HepG2 (cell line): ENCODE results near the gene NUDT19. TPM values are rescaled to one million over a fixed set of nuclear protein-coding genes. Genes with fewer than 3 reads are reported as not detected.

ENCODE experiments used
- ATAC-seq: fragments of 200-7000 bp; cut with Tn5 transposase; 3 replicates; pipeline ENCODE4 v1.9.1; 2020; ENCODE audit warnings: mild to moderate bottlenecking, moderate library complexity
- BruUV-seq: library from RNA; stranded (reverse); fragments of 400-500 nt; replicated peaks from 2 replicates; lab custom pipeline; 2021; lab: Mats Ljungman, UMichigan
- CTCF ChIA-PET: fragments of 300-600 bp; formaldehyde crosslinking; extraction: SDS; loops from one replicate; lab custom pipeline; 2021; ENCODE audit warnings: low total read pairs, inconsistent platforms, low intra/inter-chr PET ratio; lab: Yijun Ruan, JAX
- POLR2A ChIA-PET: fragments of 350-600 bp; sonication (Branson Sonifier 250); formaldehyde crosslinking; loops from one replicate; lab custom pipeline; 2020; ENCODE audit warnings: antibody characterized with exemption, inconsistent platforms; lab: Yijun Ruan, JAX
- DNase-seq: peaks from one replicate; pipeline ENCODE4 v3.0.0-alpha.2; 2015; ENCODE audit warnings: low spot score
- FAIRE-seq: peaks from 3 replicates; lab custom pipeline; 2011; peaks lifted over from hg19 to GRCh38; lab: Jason Lieb, UNC
- H2AFZ ChIP-seq: one replicate; pipeline ENCODE4 v1.6.1; 2011; ENCODE audit warnings: low read length, inconsistent platforms
- H3K27ac ChIP-seq: fragments of 300-600 bp; 3 replicates; pipeline ENCODE4 v1.8.0; 2011; ENCODE audit warnings: mixed run types, mild to moderate bottlenecking, mixed read lengths, low read length, inconsistent platforms; ENCODE audit not compliant: insufficient read depth; ENCODE audit errors: extremely low read length
- H3K27me3 ChIP-seq, 2 experiments: fragments of 200-600 bp in 1 of 2; 2 replicates in 1 of 2; 3 replicates in 1 of 2; pipeline versions ENCODE4 v1.6.0 to v1.8.0; 2011; ENCODE audit warnings: low read length in 2 of 2, mild to moderate bottlenecking in 2 of 2, moderate library complexity in 2 of 2, inconsistent platforms in 1 of 2; ENCODE audit not compliant: insufficient read depth in 2 of 2, control insufficient read depth in 1 of 2
- H3K36me3 ChIP-seq, 2 experiments: fragments of 200-600 bp in 1 of 2; replicated peaks in 1 of 2; 2 replicates in 1 of 2; 3 replicates in 1 of 2; pipeline versions ENCODE4 v1.5.1 to v1.8.0; 2011; ENCODE audit warnings: low read length in 2 of 2, inconsistent platforms in 1 of 2; ENCODE audit not compliant: insufficient read depth in 2 of 2, control insufficient read depth in 1 of 2
- H3K4me1 ChIP-seq: 2 replicates; pipeline ENCODE4 v1.5.1; 2012; ENCODE audit warnings: low read length, inconsistent platforms; ENCODE audit not compliant: insufficient read depth
- H3K4me2 ChIP-seq: 2 replicates; pipeline ENCODE4 v1.6.0; 2011; ENCODE audit warnings: low read depth, low read length, inconsistent platforms
- H3K4me3 ChIP-seq, 3 experiments: fragments of 200-600 bp in 1 of 3; sonication (generic), shearing (Covaris generic) in 1 of 3; replicated peaks in 1 of 3; 2 replicates each; pipeline ENCODE4 v1.5.1; 2011 to 2016; ENCODE audit warnings: low read length in 3 of 3, inconsistent platforms in 2 of 3, low read depth in 2 of 3, mild to moderate bottlenecking in 2 of 3, control low read depth in 1 of 3, mixed read lengths in 1 of 3; ENCODE audit not compliant: insufficient read depth in 1 of 3
- H3K79me2 ChIP-seq: one replicate; pipeline ENCODE4 v1.6.1; 2011; ENCODE audit warnings: low read length, inconsistent platforms; ENCODE audit not compliant: insufficient read depth
- H3K9ac ChIP-seq: 2 replicates; pipeline ENCODE4 v1.6.0; 2011; ENCODE audit warnings: mild to moderate bottlenecking, low read depth, low read length, inconsistent platforms; ENCODE audit not compliant: insufficient read depth
- H3K9me3 ChIP-seq: 2 replicates; pipeline ENCODE4 v1.5.1; 2012; ENCODE audit warnings: mild to moderate bottlenecking, low read length
- H4K20me1 ChIP-seq: 2 replicates; pipeline ENCODE4 v1.6.0; 2011; ENCODE audit warnings: inconsistent platforms, mild to moderate bottlenecking, low read length, moderate library complexity; ENCODE audit not compliant: insufficient read depth
- ADNP ChIP-seq: sonication (generic); formaldehyde crosslinking; IDR thresholded peaks from 2 replicates; pipeline ENCODE4 v1.4.0; 2020; ENCODE audit warnings: missing genetic modification reagents
- ARID3A ChIP-seq: IDR thresholded peaks from 2 replicates; pipeline ENCODE4 v1.6.1; 2012; ENCODE audit warnings: low read depth, low read length, improper control_type of control experiment
- CENPT ChIP-seq: sonication (generic); formaldehyde crosslinking; IDR thresholded peaks from 2 replicates; pipeline ENCODE4 v1.8.0; 2022; ENCODE audit warnings: low read depth, mild to moderate bottlenecking, moderate library complexity, missing genetic modification reagents
- EZH2 ChIP-seq: conservative IDR thresholded peaks from 2 replicates; pipeline ENCODE4 v1.6.1; 2012; ENCODE audit warnings: mild to moderate bottlenecking, low read depth, low read length, moderate library complexity
- GFI1 ChIP-seq: sonication (generic); formaldehyde crosslinking; IDR thresholded peaks from 2 replicates; pipeline ENCODE4 v1.5.0; 2020; ENCODE audit warnings: missing genetic modification reagents, mild to moderate bottlenecking, borderline replicate concordance
- POLR2A ChIP-seq, 2 experiments: IDR thresholded peaks; 2 replicates each; pipeline ENCODE4 v1.6.1; 2011; ENCODE audit warnings: low read depth in 2 of 2, low read length in 2 of 2, mild to moderate bottlenecking in 1 of 2, moderate library complexity in 1 of 2; ENCODE audit not compliant: insufficient read depth in 1 of 2
- YY1 ChIP-seq: IDR thresholded peaks from 2 replicates; pipeline ENCODE4 v1.6.1; 2011; ENCODE audit warnings: low read length, low read depth, moderate library complexity, mild to moderate bottlenecking; ENCODE audit not compliant: insufficient read depth, insufficient replicate concordance
- ZNF136 ChIP-seq: sonication (generic); formaldehyde crosslinking; IDR thresholded peaks from 2 replicates; pipeline ENCODE4 v1.8.1; 2022; ENCODE audit warnings: low read depth, mild to moderate bottlenecking, moderate library complexity, missing genetic modification reagents
- ZNF20 ChIP-seq: sonication (generic); formaldehyde crosslinking; IDR thresholded peaks from 2 replicates; pipeline ENCODE4 v1.4.0; 2020; ENCODE audit warnings: mild to moderate bottlenecking, moderate library complexity, missing genetic modification reagents
- ZNF275 ChIP-seq: sonication (generic); formaldehyde crosslinking; IDR thresholded peaks from 2 replicates; pipeline ENCODE4 v1.8.0; 2022; ENCODE audit warnings: missing genetic modification reagents, mild to moderate bottlenecking, inconsistent platforms, borderline replicate concordance
- ZNF343 ChIP-seq: sonication (generic); formaldehyde crosslinking; IDR thresholded peaks from 2 replicates; pipeline ENCODE4 v1.4.0; 2020; ENCODE audit warnings: mild to moderate bottlenecking, missing genetic modification reagents
- ZNF777 ChIP-seq: sonication (generic); formaldehyde crosslinking; IDR thresholded peaks from 2 replicates; pipeline ENCODE4 v1.4.0; 2020; ENCODE audit warnings: missing genetic modification reagents
- WGBS: methylation state at CpG from one replicate; pipeline ENCODE4 v1.1.6; 2017; ENCODE audit warnings: low lambda C conversion rate; 5-methylcytosine and 5-hydroxymethylcytosine counted together
- in situ Hi-C: cut with HindIII; loops from 2 replicates; pipeline ENCODE4 v1.10.0; 2017; ENCODE audit warnings: low pct_unique_long_range_greater_than_20kb; ENCODE audit not compliant: extremely low pct_ligation_motif_present
- intact Hi-C: fragments of 100-400 bp; cut with micrococcal nuclease; formaldehyde crosslinking; loops from one replicate; pipeline ENCODE4 v1.10.0; 2022; ENCODE audit not compliant: unreplicated experiment
- polyA plus RNA-seq, 8 experiments: library from polyadenylated mRNA; depleted of rRNA in 3 of 8; stranded (reverse) in 7 of 8; unstranded in 1 of 8; fragments of >200 nt; fragmentation: Illumina TruSeq in 4 of 8; extraction: Trizol in 4 of 8; gene quantifications; 2 replicates each; pipeline versions ENCODE4 v1.2.1 to v1.2.3, GENCODE V29; 2011 to 2016; ENCODE audit warnings: low read depth in 4 of 8, missing spikeins in 1 of 8, mixed read lengths in 1 of 8; ENCODE audit not compliant: insufficient read depth in 1 of 8
- total RNA-seq, 5 experiments: library from RNA; depleted of rRNA; stranded (reverse); fragments of >200 nt; fragmentation: Illumina TruSeq; extraction: Trizol; gene quantifications; 2 replicates each; pipeline ENCODE4 v1.2.3, GENCODE V29; 2016; ENCODE audit warnings: low read depth in 1 of 5
- TF ChIP-seq, protein P1 (sequence below): sonication (generic); formaldehyde crosslinking; IDR thresholded peaks from 2 replicates; pipeline ENCODE4 v1.4.0; 2020; ENCODE audit warnings: missing genetic modification reagents
- TF ChIP-seq, protein P2 (sequence below): sonication (generic); formaldehyde crosslinking; conservative IDR thresholded peaks from 2 replicates; pipeline ENCODE4 v1.4.0; 2020; ENCODE audit warnings: missing genetic modification reagents

Gene NUDT19
- total and polyA plus RNA-seq, 2 of the 13 experiments (the other 11 are each of a cell fraction or from before 2014, with no cell fraction given), result 3.1 to 3.6 TPM

DNA sequence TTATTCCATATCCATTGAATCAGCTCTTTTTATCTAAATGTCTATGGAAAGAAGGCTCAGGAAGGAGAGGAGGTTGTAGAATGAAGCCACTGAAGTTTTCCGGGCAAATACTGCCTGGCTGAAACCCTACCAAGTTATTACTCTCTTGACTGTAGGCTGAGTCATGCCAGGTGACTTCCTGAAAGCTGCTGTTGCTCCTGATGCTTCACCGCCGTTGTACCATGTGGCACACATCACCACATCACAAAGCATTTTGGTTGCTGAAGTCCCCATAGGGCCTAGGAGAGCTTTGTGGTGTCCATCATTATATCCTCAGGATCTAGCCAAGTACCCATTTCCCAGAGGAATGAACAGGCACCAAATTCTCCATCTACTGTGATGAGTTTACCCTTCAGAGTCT is 16.8 kb downstream of the NUDT19 start:
- Histone ChIP-seq H3K4me3 (no peak overlapping the region), H3K4me1 (no peaks in the 10 kb centered on the region), H3K9me3 (peaks cover 13% of the 10 kb centered on the region), H4K20me1 (peaks cover 15% of the 10 kb centered on the region; the same call in 1 of the 2 replicates), H3K27me3 (no peaks in the 10 kb centered on the region), H3K4me2 (no peak overlapping the region), H3K27ac (no peak overlapping the region), H3K36me3 (peaks cover 2 to 19% of the 10 kb centered on the region in 2 experiments; a peak in 2 of 5 replicates), H3K9ac (no peak overlapping the region), H2AFZ (no peak overlapping the region), H3K79me2 (no peaks in the 10 kb centered on the region)
- intact Hi-C loops (no loop called here), in situ Hi-C loops (no loop called here)
- POLR2A ChIA-PET, result no interaction called here
- 80% methylated on average over 2 of the region's 3 CpGs for WGBS
- BruUV-seq, result no TSS peak
- ATAC-seq, result no peak
- CTCF ChIA-PET, result no interaction called here
- no peak for FAIRE-seq
- no peak for DNase-seq
- TF ChIP-seq CENPT (CRISPR knock-in tag), result no peak
- TF ChIP-seq YY1, result no peak
- TF ChIP-seq ADNP (CRISPR knock-in tag), result no peak
- TF ChIP-seq EZH2, result no peak
- no peak for TF ChIP-seq ZNF20
- TF ChIP-seq, protein P1, sequence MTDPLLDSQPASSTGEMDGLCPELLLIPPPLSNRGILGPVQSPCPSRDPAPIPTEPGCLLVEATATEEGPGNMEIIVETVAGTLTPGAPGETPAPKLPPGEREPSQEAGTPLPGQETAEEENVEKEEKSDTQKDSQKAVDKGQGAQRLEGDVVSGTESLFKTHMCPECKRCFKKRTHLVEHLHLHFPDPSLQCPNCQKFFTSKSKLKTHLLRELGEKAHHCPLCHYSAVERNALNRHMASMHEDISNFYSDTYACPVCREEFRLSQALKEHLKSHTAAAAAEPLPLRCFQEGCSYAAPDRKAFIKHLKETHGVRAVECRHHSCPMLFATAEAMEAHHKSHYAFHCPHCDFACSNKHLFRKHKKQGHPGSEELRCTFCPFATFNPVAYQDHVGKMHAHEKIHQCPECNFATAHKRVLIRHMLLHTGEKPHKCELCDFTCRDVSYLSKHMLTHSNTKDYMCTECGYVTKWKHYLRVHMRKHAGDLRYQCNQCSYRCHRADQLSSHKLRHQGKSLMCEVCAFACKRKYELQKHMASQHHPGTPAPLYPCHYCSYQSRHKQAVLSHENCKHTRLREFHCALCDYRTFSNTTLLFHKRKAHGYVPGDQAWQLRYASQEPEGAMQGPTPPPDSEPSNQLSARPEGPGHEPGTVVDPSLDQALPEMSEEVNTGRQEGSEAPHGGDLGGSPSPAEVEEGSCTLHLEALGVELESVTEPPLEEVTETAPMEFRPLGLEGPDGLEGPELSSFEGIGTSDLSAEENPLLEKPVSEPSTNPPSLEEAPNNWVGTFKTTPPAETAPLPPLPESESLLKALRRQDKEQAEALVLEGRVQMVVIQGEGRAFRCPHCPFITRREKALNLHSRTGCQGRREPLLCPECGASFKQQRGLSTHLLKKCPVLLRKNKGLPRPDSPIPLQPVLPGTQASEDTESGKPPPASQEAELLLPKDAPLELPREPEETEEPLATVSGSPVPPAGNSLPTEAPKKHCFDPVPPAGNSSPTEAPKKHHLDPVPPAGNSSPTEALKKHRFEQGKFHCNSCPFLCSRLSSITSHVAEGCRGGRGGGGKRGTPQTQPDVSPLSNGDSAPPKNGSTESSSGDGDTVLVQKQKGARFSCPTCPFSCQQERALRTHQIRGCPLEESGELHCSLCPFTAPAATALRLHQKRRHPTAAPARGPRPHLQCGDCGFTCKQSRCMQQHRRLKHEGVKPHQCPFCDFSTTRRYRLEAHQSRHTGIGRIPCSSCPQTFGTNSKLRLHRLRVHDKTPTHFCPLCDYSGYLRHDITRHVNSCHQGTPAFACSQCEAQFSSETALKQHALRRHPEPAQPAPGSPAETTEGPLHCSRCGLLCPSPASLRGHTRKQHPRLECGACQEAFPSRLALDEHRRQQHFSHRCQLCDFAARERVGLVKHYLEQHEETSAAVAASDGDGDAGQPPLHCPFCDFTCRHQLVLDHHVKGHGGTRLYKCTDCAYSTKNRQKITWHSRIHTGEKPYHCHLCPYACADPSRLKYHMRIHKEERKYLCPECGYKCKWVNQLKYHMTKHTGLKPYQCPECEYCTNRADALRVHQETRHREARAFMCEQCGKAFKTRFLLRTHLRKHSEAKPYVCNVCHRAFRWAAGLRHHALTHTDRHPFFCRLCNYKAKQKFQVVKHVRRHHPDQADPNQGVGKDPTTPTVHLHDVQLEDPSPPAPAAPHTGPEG, result no peak
- TF ChIP-seq ZNF777 (CRISPR knock-in tag), result no peak
- TF ChIP-seq ZNF136 (CRISPR knock-in tag), result no peak
- TF ChIP-seq ARID3A, result no peak
- TF ChIP-seq, protein P2, sequence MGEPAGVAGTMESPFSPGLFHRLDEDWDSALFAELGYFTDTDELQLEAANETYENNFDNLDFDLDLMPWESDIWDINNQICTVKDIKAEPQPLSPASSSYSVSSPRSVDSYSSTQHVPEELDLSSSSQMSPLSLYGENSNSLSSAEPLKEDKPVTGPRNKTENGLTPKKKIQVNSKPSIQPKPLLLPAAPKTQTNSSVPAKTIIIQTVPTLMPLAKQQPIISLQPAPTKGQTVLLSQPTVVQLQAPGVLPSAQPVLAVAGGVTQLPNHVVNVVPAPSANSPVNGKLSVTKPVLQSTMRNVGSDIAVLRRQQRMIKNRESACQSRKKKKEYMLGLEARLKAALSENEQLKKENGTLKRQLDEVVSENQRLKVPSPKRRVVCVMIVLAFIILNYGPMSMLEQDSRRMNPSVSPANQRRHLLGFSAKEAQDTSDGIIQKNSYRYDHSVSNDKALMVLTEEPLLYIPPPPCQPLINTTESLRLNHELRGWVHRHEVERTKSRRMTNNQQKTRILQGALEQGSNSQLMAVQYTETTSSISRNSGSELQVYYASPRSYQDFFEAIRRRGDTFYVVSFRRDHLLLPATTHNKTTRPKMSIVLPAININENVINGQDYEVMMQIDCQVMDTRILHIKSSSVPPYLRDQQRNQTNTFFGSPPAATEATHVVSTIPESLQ (CRISPR knock-in tag), result no peak
- TF ChIP-seq ZNF275 (CRISPR knock-in tag), result no peak
- TF ChIP-seq ZNF343 (CRISPR knock-in tag), result no peak
- TF ChIP-seq POLR2A (IDR thresholded peaks at IDR 0.05; ENCODE audit: insufficient read depth in 1 of 2, low read depth in 2 of 2, low read length in 2 of 2), result no peak
- no peak for TF ChIP-seq GFI1 (CRISPR knock-in tag)
